GM21528 (cell line): ENCODE data around the gene B3GLCT.

Experiments
- ATAC-seq: cut with Tn5 transposase; IDR thresholded peaks from one replicate; pipeline ENCODE4 v1.9.1; 2021; ENCODE audit warnings: mild to moderate bottlenecking, moderate library complexity; ENCODE audit not compliant: unreplicated experiment, low FRiP score

B3GLCT gene

GRCh38 chr13:31267126-31267784 lies 67.5 kb downstream of the B3GLCT start:
- no peak for ATAC-seq

GRCh38 chr13:31274390-31274789 lies 74.6 kb downstream of the B3GLCT start:
- ATAC-seq = no peak

- no peak for ATAC-seq
Measured at GRCh38 chr13:31276421-31276820, 76.6 kb downstream of the B3GLCT start.

DNA sequence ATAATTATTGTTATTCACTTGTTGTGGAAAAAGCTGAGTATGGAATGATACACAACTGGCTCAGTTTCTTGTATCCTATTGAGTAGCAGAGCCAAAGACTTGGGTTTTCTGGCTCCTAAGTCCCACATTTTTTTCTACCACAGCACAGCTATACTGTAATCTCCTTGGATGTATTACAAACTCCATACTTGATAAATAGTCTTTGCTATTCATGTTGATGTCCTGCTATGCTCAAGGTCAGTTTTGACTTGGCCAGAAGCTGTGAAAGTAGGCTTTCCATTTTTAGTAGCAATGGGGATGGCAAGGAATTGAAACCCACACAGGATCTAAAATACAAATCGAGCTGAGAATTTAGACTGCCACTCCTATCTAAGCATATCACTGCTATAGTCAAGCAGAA lies 79.1 kb downstream of the B3GLCT start:
- ATAC-seq = no peak

DNA sequence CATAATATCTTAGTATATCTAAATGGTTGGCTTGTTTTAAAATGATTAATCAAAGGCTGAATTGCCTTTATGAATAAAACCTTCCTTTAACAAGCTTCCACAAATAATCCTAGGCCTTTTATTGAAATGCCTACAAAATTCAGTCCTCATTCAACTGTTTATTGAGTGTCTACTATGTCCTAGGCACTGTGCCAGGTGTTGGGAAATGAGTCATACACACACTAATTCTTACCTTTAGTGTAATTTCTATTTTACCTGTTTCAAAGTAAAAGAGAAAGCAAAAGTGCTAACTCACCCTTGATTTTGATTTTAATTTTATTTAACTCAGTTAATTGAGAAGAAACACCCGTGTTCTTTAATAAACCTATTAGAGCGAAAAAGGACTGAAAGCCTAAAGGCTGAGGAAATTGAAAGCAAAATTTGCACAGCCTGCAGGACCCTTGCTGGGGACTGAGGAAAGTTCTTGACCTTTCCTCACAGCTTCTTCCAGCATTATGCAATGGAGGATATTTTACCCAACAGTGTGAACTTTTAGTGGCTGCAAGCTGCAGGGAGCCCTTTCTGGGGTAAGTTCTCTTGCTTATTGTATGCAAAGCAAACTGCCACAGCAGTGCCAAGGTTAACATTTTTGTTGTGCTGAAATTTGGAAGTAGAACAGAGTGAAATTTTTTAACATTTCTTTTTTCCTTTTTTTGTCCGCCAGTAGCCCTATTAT lies 83.1 kb downstream of the B3GLCT start:
- no peak for ATAC-seq

GRCh38 chr13:31286930-31287329 lies 87.2 kb downstream of the B3GLCT start:
- no peak for ATAC-seq

- no peak for ATAC-seq
Measured at GRCh38 chr13:31301119-31301518, 101.3 kb downstream of the B3GLCT start.

DNA sequence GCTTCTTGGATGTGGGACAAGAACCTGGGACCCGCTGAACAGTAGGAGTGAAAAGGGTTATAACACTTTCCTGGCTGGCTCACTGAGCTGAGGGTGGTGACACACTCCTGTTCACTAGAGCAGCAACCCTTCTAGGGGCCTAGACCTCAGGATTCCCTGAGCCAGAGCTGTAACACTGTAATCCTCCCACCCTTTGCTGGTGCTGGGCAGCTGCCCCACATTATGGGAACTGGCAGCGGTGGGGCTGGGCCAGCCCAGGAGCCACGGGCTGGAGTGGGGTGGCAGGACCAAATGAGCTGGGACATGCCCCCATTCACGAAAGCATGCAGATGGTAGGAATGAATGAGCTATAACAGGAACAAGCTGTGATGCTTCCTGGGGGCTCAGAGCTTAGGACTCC lies 110.6 kb downstream of the B3GLCT start:
- no peak for ATAC-seq

DNA sequence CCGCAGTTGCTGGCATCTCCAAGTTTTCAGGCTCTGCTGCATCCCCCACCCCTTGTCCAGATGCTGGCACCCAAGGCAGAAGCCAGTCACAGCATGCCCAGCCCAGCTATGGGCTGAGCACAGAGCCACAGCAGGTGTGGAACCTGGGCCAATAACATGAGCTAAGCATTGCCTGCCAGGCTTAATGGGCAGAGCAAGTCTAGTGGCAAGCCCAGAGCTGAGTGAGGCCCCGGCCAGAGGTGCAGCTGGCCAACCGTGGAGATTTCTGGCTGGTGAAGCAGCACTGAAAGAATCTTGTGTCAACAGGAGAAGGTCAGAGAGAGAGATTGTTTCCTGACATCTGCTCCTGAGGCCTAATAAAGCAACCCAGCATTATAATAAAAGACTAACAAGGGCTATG lies 111.0 kb downstream of the B3GLCT start:
- no peak for ATAC-seq

DNA sequence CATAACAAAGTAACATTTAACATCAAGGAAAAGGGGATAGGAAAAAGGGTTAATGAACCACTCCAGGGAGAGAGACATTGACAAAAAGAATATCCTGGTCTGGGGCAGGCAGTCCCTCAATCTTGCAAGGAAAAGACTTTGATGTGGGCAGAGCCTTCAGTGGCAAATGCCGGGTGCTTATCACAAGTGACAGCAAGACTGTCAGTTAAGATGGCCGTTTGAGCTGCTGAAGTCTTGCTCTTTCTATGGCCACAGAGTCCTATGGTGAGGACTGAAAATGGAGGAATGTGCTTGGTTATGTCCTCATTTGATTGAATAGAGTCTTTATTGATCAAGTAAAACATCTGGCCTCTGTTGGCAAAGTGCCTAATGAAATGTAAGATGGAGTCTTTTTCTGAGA lies 112.1 kb downstream of the B3GLCT start:
- ATAC-seq = no peak

- no peak for ATAC-seq
Measured at GRCh38 chr13:31314961-31315360, 115.2 kb downstream of the B3GLCT start.

DNA sequence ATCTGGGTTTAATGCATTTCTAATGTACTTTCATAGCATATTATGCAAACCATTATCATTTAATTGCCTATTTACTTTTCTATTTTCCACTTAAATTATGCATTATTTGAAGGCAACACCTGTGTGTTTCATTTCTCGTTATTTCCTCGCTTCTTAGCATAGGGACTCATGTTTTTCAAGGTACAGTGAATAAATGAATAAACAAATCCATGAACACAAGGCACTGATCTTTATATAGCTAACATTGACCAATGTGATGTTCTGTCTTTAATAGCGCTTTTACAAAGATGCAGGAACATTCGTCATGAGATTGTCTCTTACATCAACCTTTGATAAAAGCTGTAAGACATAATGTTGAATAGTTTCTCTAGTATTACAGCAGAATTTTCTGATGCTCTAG lies 121.2 kb downstream of the B3GLCT start:
- no peak for ATAC-seq

DNA sequence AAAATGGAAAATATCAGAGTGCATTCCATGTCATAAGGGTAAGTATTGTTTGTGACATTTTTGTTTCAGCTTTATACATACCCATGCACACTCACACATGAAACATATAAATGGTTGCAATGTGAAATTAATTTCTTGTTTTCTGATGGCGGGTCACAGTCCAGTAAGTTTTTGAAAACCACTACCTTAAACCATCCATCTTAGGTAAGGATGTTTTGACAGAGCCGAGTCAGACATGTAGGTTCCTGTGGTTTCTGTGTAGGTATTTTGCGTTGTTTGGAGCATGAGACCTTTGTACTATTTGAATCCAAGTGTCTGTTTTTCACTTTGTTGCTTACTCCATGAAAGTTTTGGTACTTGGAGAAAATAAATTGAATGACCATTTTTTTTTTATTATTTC lies 121.7 kb downstream of the B3GLCT start:
- ATAC-seq = no peak

DNA sequence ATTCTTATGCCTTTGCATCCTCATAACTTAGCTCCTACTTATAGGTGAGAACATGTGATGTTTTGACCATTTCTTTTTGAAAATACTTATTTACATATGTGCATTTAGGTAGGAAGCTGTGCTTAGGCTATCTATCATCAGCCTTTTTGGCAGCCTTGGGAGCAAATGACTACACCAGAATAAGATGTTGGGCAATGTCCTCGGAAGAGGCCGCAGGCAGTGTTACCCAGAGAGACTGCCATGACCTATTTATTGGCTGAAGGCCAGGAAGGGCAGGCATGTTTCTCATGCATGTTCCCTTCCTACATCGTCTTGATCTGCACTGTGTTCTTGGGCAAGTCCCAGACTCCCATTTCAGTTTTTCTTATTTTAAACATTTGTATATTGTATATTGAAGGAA lies 122.3 kb downstream of the B3GLCT start:
- ATAC-seq = no peak

DNA sequence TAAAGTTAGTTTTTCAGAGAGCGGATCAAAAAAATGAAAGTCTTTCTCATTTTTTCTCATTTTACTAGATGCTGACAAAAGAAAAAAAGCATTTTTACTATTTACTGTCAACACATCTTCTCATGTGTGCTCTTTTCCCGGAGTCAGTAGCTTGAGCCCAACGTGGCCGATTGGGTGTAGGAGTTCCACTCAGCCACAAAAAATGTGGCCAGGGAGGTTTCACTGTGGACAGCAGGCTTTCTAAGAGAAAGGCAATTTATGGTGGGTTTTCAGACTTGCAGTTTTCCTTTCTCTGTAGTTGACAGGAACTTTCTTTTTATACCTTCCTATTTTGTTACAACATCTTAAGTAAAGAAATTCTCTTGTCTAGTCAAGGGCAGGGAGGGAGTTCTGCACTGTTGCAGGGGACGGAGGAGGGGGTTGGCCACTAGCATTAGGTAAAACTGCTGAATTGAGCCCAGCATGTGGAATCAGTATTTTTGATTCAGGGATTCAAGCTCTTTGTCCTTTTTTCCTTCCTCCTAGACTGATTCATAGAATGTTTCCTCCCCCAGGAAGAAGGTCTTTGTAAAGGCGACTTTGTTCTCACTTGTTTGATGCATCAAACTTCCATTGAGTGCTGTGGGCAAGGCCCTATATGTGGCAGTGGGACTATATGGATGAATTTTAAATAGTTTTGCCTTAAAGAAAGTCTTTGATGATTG lies 123.1 kb downstream of the B3GLCT start:
- ATAC-seq = no peak

DNA sequence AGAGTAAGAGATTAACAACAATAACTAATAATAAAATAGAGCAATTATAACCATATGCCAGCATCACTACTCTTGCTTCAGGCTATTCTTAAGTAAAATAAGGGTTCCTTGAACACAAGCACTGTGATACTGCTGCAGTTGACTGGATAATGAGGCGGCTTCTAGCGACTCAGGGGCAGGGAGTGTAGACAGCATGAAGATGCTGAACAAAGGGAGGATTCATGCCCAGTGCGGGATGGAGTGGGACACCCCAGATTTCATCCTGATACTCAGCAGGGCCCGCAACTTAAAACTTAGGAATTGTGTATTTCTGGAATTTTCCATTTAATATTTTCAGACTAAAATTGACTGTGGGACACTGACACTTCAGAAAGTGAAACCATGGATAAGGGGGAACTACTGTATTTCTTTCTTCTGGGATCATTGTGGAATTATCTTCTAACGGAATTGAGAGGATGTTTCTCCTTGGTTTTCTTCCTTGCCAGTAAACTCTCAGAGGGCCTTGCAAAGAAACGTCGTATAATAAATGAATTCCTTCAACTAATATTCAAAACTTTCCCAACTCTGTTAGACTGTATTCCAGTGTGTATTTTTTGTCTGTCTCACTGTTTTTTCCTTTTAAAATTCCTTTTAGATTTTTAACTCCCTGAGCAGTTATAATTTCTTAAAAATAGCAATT lies 127.5 kb downstream of the B3GLCT start:
- no peak for ATAC-seq

DNA sequence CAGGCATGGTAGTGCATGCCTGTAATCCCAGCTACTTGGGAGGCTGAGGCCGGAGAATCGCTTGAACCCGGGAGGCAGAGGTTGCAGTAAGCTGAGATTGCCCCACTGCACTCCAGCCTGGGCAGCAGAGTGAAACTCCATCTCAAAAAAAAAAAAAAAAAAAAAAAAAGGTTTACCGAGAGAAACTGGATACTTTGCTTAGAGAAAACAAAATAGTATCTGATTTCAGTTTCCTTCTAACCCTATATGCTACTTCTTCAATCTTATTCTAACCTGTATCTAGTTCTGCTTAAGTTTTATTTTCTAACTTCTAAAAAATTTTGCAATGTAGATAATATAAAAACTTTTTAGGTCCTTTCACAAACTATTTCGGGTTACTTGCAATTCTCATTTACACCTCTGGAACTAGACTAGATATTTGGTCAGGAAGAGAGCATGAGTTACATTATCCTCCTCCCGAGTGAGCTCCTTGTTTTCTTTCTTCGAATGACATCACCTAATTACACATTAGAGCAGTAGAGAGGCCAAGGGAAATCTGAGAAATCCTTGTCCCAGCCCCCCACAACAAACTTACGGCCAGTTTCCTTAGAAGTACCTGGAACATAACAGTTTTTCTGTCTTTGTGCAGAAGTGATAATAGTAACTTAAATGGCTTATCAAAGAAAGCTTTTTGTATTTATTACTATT lies 128.9 kb downstream of the B3GLCT start:
- ATAC-seq = no peak

GRCh38 chr13:31330236-31330635 lies 130.5 kb downstream of the B3GLCT start:
- ATAC-seq = no peak

GRCh38 chr13:31331068-31331467 lies 131.3 kb downstream of the B3GLCT start:
- ATAC-seq = no peak

DNA sequence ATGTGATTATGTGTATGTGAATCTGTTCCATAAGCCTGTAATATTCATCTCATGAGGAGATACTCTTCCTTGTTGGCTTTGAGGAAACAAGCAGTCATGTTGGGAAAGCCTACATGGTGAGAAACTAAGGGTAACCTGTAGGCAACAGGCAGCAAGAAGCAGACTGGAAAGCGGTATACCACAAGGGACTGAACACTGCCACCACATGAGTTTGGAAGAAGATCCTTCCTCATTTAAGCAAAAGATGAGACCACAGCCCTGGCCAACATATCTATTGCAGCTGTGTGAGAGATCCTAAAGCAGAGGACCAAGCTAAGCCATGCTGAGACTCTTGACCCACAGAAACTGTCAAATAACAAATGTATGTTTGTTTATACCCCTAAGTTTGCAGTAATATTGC lies 134.8 kb downstream of the B3GLCT start:
- no peak for ATAC-seq
